ENCODE results near the gene PTGES3.

PTGES3 gene

GRCh38 chr12:56719056-56719455, 31.0 kb upstream of the PTGES3 start:
- CTCF ChIA-PET = interaction anchor here (0.9 to 1.3 kb wide), 4 partner anchors 22 to 524 kb away, joined by 3 to 4 read pairs (median 3); no protein-coding TSS in a partner anchor
- no peak for TF ChIP-seq CTCF (IDR thresholded peaks at IDR 0.05; ENCODE audit: control extremely low read depth, extremely low read depth, low read depth, missing control alignments)
- no peak for DNase-seq (ENCODE audit: extremely low spot score)
- POLR2A ChIA-PET = interaction anchor here (0.6 to 5.1 kb wide), 6 partner anchors 26 to 1006 kb away, joined by 3 to 29 read pairs (median 4); partner anchors contain the start of genes NEMP1, PTGES3 and STAT6

- POLR2A ChIA-PET = interaction anchor here (0.6 to 5.1 kb wide), 9 partner anchors 9 to 1006 kb away, joined by 3 to 29 read pairs (median 5); partner anchors contain the start of genes NEMP1, PTGES3 and STAT6
- DNase-seq (ENCODE audit: extremely low spot score) = no peak
- TF ChIP-seq CTCF (IDR thresholded peaks at IDR 0.05; ENCODE audit: control extremely low read depth, extremely low read depth, low read depth, missing control alignments) = no peak
- CTCF ChIA-PET = interaction anchor here (0.9 to 1.3 kb wide), 4 partner anchors 21 to 525 kb away, joined by 3 to 4 read pairs (median 3); no protein-coding TSS in a partner anchor
Measured at GRCh38 chr12:56718636-56719035, 30.6 kb upstream of the PTGES3 start.

- TF ChIP-seq CTCF (IDR thresholded peaks at IDR 0.05; ENCODE audit: control extremely low read depth, extremely low read depth, low read depth, missing control alignments) = no peak
- ChIA-PET POLR2A (interaction anchor here (0.6 to 5.1 kb wide), 9 partner anchors 8 to 407 kb away, joined by 3 to 29 read pairs (median 6); partner anchors contain the start of genes NEMP1, PTGES3 and STAT6), CTCF (interaction anchor here (0.9 to 1.1 kb wide), 2 partner anchors 81 to 283 kb away, joined by 3 to 4 read pairs; no protein-coding TSS in a partner anchor)
- DNase-seq (ENCODE audit: extremely low spot score) = no peak
Measured at GRCh38 chr12:56718149-56718548, 30.1 kb upstream of the PTGES3 start.

GRCh38 chr12:56716933-56717880, 29.1 kb upstream of the PTGES3 start:
- ChIA-PET POLR2A (interaction anchor here (0.6 to 5.1 kb wide), 8 partner anchors 8 to 900 kb away, joined by 3 to 29 read pairs (median 6); partner anchors contain the start of genes PTGES3 and SARNP), CTCF (interaction anchor here (0.8 to 2.0 kb wide), 7 partner anchors 8 to 271 kb away, joined by 3 to 4 read pairs (median 4); partner anchors contain the start of gene NACA)
- TF ChIP-seq CTCF (IDR thresholded peaks at IDR 0.05; ENCODE audit: control extremely low read depth, extremely low read depth, low read depth, missing control alignments) = no peak
- DNase-seq (ENCODE audit: extremely low spot score) = no peak

- TF ChIP-seq CTCF (IDR thresholded peaks at IDR 0.05; ENCODE audit: control extremely low read depth, extremely low read depth, low read depth, missing control alignments) = no peak
- no peak for DNase-seq (ENCODE audit: extremely low spot score)
- ChIA-PET POLR2A (interaction anchor here (0.7 to 5.1 kb wide), 4 partner anchors 9 to 555 kb away, joined by 4 to 29 read pairs (median 7); partner anchors contain the start of gene PTGES3), CTCF (interaction anchor here (0.8 to 2.0 kb wide), 7 partner anchors 9 to 272 kb away, joined by 3 to 4 read pairs (median 4); partner anchors contain the start of gene NACA)
Measured at GRCh38 chr12:56716458-56716857, 28.4 kb upstream of the PTGES3 start.

- ChIA-PET POLR2A (no interaction called here), CTCF (interaction anchor here (1.5 to 2.0 kb wide), 2 partner anchors 12 to 22 kb away, joined by 3 to 4 read pairs; no protein-coding TSS in a partner anchor)
- no peak for TF ChIP-seq CTCF (IDR thresholded peaks at IDR 0.05; ENCODE audit: control extremely low read depth, extremely low read depth, low read depth, missing control alignments)
- DNase-seq (ENCODE audit: extremely low spot score) = no peak
Measured at GRCh38 chr12:56715798-56716197, 27.7 kb upstream of the PTGES3 start.
